ENCODE data around the gene CDK16. TPM values are rescaled to one million over a fixed set of nuclear protein-coding genes. Genes with fewer than 3 reads are reported as not detected.

Gene CDK16
- total RNA-seq, 1 experiment from 2014 or later, result 134 TPM

DNA sequence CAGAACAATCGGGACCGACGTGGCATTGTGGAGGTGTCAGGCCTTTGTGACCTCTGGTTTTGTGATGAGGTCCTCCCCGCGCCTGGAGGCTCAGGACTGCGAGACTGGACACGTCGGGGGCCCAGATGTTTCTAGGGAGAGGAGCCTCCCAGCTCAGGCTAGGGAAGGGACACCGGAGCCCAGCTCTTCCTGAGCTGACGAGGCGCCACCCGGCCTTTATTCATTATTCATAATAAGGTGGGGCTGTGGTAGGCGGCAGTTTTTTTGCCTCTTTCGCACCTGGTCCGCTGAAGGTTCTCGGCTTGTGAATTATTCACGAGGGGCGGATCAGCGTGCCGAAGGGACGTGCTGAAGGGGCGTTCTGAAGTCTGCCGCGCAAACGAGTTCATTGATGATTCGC is 27.1 kb upstream of the CDK16 start:
- POLR2A ChIA-PET, result interaction anchor here (0.6 kb wide), 1 partner anchor 33 kb away, joined by 11 read pairs; no protein-coding TSS in a partner anchor
- Histone ChIP-seq H3K4me3 (ENCODE audit: low read depth in 2 of 2, low read length in 2 of 2) (peak overlapping the region; percentile 72 to 73), H3K4me1 (ENCODE audit: control insufficient read depth, insufficient read depth, low read length) (peaks cover 24% of the 10 kb centered on the region), H3K9me3 (ENCODE audit: control insufficient read depth, insufficient read depth, low read depth, low read length) (no peaks in the 10 kb centered on the region), H3K36me3 (ENCODE audit: control insufficient read depth, insufficient read depth, low read length) (peaks cover 2% of the 10 kb centered on the region), H3K27ac (ENCODE audit: low read length) (peak overlapping the region; percentile 85), H3K27me3 (ENCODE audit: control insufficient read depth, insufficient read depth, low read length) (no peaks in the 10 kb centered on the region)
- CTCF ChIA-PET, result interaction anchor here (0.6 to 1.0 kb wide), 2 partner anchors 61 to 332 kb away, joined by 3 read pairs; no protein-coding TSS in a partner anchor
- TF ChIP-seq POLR2AphosphoS5 (IDR thresholded peaks at IDR 0.05; ENCODE audit: low read depth, low read length), result no peak
- TF ChIP-seq TCF7L2 (IDR thresholded peaks at IDR 0.05; ENCODE audit: low read depth, low read length), result 0 out of 2 replicates have a peak, but pooled peaks have one; percentile 13
- TF ChIP-seq, protein P1, sequence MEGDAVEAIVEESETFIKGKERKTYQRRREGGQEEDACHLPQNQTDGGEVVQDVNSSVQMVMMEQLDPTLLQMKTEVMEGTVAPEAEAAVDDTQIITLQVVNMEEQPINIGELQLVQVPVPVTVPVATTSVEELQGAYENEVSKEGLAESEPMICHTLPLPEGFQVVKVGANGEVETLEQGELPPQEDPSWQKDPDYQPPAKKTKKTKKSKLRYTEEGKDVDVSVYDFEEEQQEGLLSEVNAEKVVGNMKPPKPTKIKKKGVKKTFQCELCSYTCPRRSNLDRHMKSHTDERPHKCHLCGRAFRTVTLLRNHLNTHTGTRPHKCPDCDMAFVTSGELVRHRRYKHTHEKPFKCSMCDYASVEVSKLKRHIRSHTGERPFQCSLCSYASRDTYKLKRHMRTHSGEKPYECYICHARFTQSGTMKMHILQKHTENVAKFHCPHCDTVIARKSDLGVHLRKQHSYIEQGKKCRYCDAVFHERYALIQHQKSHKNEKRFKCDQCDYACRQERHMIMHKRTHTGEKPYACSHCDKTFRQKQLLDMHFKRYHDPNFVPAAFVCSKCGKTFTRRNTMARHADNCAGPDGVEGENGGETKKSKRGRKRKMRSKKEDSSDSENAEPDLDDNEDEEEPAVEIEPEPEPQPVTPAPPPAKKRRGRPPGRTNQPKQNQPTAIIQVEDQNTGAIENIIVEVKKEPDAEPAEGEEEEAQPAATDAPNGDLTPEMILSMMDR (IDR thresholded peaks at IDR 0.05), result no peak
- no peak for TF ChIP-seq REST (IDR thresholded peaks at IDR 0.05; ENCODE audit: insufficient read depth in 1 of 2, low read depth in 2 of 2, low read length in 1 of 2)
- TF ChIP-seq SIN3A (IDR thresholded peaks at IDR 0.05; ENCODE audit: borderline replicate concordance, insufficient read depth, low read depth, low read length), result no peak
- intact Hi-C loops (cut with micrococcal nuclease; ENCODE audit: unreplicated experiment), result loop anchor here (10.0 kb wide), 2 partner anchors 193 to 333 kb away; no protein-coding TSS in a partner anchor
- no peak for DNase-seq (ENCODE audit: low read depth, low spot score)
- ATAC-seq, result peak; percentile 21; the same call in 1 of the 2 replicates
- BruUV-seq (replicated peaks), result no TSS peak
- in situ Hi-C loops (cut with HindIII; ENCODE audit: low pct_unique_long_range_greater_than_20kb, low sequenced_read_pairs), result no loop called here

- CTCF ChIA-PET, result no interaction called here
- Histone ChIP-seq H3K27ac (ENCODE audit: low read length) (peak overlapping the region; percentile 85), H3K4me1 (ENCODE audit: control insufficient read depth, insufficient read depth, low read length) (peaks cover 29% of the 10 kb centered on the region), H3K27me3 (ENCODE audit: control insufficient read depth, insufficient read depth, low read length) (no peaks in the 10 kb centered on the region), H3K9me3 (ENCODE audit: control insufficient read depth, insufficient read depth, low read depth, low read length) (no peaks in the 10 kb centered on the region), H3K4me3 (ENCODE audit: low read depth in 2 of 2, low read length in 2 of 2) (peak overlapping the region; percentile 72 to 73), H3K36me3 (ENCODE audit: control insufficient read depth, insufficient read depth, low read length) (peaks cover 2% of the 10 kb centered on the region)
- ATAC-seq (no peak), DNase-seq (ENCODE audit: low read depth, low spot score) (no peak)
- intact Hi-C loops (cut with micrococcal nuclease; ENCODE audit: unreplicated experiment), result loop anchor here (10.0 kb wide), 2 partner anchors 193 to 333 kb away; no protein-coding TSS in a partner anchor
- in situ Hi-C loops (cut with HindIII; ENCODE audit: low pct_unique_long_range_greater_than_20kb, low sequenced_read_pairs), result no loop called here
- TF ChIP-seq REST (IDR thresholded peaks at IDR 0.05; ENCODE audit: insufficient read depth in 1 of 2, low read depth in 2 of 2, low read length in 1 of 2) (no peak), SIN3A (IDR thresholded peaks at IDR 0.05; ENCODE audit: borderline replicate concordance, insufficient read depth, low read depth, low read length) (no peak), POLR2AphosphoS5 (IDR thresholded peaks at IDR 0.05; ENCODE audit: low read depth, low read length) (no peak), TCF7L2 (IDR thresholded peaks at IDR 0.05; ENCODE audit: low read depth, low read length) (no peak)
- TF ChIP-seq, protein P1 (IDR thresholded peaks at IDR 0.05), result no peak
- POLR2A ChIA-PET, result interaction anchor here (0.6 kb wide), 1 partner anchor 33 kb away, joined by 11 read pairs; no protein-coding TSS in a partner anchor
- no TSS peak for BruUV-seq (replicated peaks)
Measured at GRCh38 chrX:47191806-47192401, 26.6 kb upstream of the CDK16 start.

Data from Panc1 (cell line).